GM10248 (cell line): ENCODE results near the gene ASAP2.
"Not testable (repeated sequence)": the region's sequence is repeated elsewhere in the genome, so short reads cannot be mapped to it uniquely, and the experiment has no call there.

Experiments
- CTCF ChIA-PET: fragments of 300-600 bp; sonication (Branson Sonifier 250); formaldehyde crosslinking; extraction: SDS; loops from one replicate; lab custom pipeline; 2021; ENCODE audit warnings: antibody characterized with exemption; lab: Yijun Ruan, JAX
- POLR2A ChIA-PET: fragments of 350-650 bp; sonication (Branson Sonifier 250); formaldehyde crosslinking; extraction: SDS; loops from one replicate; lab custom pipeline; 2020; ENCODE audit warnings: antibody characterized with exemption; lab: Yijun Ruan, JAX
- DNase-seq: peaks from one replicate; pipeline ENCODE4 v3.0.0; 2012; ENCODE audit errors: extremely low spot score
- CTCF ChIP-seq: IDR thresholded peaks from 2 replicates; pipeline ENCODE4 v1.5.1; 2012; ENCODE audit warnings: mild to moderate bottlenecking, low read depth; ENCODE audit errors: extremely low read depth, missing control alignments, control extremely low read depth

ASAP2 gene

GRCh38 chr2:9391961-9392720 lies 185.5 kb downstream of the ASAP2 start:
- no peak for DNase-seq
- no peak for TF ChIP-seq CTCF
- ChIA-PET CTCF (interaction anchor here (1.3 kb wide), 1 partner anchor 11 kb away, joined by 3 read pairs; no protein-coding TSS in a partner anchor), POLR2A (no interaction called here)

DNA sequence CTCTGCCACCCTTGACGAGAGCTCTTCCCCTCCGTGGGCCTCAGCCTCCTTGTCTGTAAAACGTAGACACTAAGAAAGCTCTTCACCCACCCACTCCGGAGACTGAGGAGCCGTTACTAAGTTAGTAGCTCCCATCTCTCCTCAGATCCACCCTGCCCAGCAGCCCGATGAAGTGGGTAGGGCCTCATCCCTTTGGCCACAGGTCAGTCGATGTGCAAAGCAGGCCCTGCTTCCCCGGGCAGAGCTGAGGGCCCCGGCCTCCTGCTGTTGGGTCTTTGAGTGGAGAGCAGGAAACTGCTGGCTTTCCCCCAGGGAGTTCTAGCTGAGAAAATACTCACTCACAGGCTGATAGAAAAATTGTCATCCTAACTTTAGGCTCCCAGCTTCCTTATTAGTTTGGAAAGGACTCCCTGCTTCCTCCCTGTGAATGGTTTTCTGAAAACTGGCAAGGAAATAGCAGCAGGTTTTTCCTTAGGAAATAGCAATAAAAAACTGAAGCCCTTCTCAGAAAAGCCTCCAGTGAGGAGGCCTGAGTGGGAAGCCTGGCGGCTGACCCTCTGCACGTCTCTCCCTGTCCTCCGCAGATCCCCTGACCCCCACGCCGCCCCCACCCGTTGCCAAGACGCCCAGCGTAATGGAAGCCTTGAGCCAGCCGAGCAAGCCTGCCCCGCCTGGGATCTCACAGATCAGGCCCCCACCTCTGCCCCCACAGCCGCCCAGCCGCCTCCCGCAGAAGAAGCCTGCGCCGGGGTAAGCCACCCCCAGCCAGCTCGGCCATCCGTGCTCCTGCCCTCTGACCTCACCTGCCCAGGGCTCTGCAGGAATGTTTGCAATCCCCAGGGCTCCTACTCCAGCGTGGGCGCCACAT lies 186.5 kb downstream of the ASAP2 start:
- ChIA-PET POLR2A (no interaction called here), CTCF (interaction anchor here (1.3 kb wide), 1 partner anchor 12 kb away, joined by 3 read pairs; no protein-coding TSS in a partner anchor)
- no peak for TF ChIP-seq CTCF
- DNase-seq, result no peak

GRCh38 chr2:9394816-9395215 lies 188.2 kb downstream of the ASAP2 start:
- TF ChIP-seq CTCF, result no peak
- no peak for DNase-seq
- ChIA-PET POLR2A (no interaction called here), CTCF (no interaction called here)

DNA sequence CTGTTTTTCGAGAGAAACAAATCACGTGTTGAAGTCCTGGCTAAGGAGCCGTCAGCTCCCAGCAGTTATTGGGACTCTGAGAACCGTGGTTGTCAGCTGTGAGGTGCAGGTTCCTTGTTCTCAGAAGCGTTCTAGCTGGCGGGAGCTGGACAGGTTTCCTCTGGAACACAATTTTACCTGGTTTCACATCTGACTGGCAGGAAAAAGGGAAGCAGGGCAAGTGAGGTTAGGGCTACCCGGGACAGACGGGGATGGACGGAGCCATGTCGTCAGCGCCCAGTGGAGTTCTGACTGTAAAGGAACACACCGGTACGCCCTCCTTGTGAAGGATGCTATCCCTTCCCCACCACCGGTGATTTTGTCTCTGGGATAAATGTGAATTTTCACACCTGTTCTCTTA lies 190.6 kb downstream of the ASAP2 start:
- no peak for TF ChIP-seq CTCF
- DNase-seq, result no peak
- POLR2A ChIA-PET, result no interaction called here
- CTCF ChIA-PET, result no interaction called here

DNA sequence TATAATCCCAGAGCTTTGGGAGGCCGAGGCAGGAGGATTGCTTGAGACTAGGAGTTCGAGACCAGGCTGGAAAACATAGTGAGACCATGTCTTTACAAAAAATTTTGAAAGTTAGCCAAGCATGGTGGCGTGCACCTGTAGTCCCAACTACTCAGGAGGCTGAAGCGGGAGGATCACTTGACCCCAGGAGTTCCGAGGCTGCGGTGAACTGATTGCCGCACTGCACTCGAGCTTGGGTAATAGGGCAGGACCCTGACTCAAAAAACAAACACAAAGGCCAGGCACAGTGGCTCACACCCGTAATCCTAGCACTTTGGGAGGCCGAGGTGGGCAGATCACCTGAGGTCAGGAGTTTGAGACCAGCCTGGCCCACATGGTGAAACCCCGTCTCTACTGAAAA lies 191.6 kb downstream of the ASAP2 start:
- CTCF ChIA-PET, POLR2A ChIA-PET, DNase-seq: not testable (repeated sequence)

GRCh38 chr2:9398881-9399780 lies 192.5 kb downstream of the ASAP2 start:
- TF ChIP-seq CTCF, result no peak
- CTCF ChIA-PET, result no interaction called here
- POLR2A ChIA-PET, result no interaction called here
- DNase-seq, result no peak
